NCI-H2107 treated with DMSO at 0.1 percent for 48 hours (cell line): ENCODE data around the gene ADK.
"Not testable (repeated sequence)": the region's sequence is repeated elsewhere in the genome, so short reads cannot be mapped to it uniquely, and the experiment has no call there.

ENCODE experiments used
- DNase-seq: peaks from one replicate; lab custom pipeline; 2025; ENCODE audit not compliant: unreplicated experiment; lab: John Stamatoyannopoulos, UW

The ADK gene

DNA sequence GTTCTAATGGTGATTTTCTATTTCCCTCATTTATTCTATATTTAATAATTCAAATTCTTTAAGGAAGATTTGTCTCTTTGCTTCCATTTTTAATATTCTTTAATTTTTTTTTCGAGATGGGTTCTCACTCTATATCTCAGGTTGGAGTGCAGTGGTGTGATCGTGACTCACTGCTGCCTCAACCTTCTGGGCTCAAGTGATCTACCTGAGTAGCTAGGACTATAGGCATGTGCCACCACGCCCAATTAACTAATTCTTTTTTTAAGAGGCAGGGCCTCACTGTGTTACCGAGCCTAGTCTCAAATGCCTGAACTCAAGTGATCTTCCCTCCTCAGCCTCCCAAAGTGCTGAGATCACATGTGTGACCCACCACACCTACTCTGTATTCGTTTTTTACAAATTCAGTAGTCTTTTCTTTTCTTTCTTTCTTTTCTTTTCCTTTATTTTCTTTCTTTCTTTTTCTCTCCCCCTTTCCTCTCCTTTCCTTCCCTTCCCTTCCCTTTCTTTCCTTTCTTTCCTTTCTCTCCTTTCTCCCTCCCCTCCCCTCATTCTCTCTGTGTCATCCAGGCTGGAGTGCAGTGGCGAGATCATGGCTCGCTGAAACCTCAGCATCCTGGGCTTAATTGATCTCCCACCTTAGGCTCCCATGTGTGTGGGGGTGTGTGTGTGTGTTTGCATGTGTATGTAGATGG lies 323.1 kb downstream of the ADK start:
- no peak for DNase-seq

DNA sequence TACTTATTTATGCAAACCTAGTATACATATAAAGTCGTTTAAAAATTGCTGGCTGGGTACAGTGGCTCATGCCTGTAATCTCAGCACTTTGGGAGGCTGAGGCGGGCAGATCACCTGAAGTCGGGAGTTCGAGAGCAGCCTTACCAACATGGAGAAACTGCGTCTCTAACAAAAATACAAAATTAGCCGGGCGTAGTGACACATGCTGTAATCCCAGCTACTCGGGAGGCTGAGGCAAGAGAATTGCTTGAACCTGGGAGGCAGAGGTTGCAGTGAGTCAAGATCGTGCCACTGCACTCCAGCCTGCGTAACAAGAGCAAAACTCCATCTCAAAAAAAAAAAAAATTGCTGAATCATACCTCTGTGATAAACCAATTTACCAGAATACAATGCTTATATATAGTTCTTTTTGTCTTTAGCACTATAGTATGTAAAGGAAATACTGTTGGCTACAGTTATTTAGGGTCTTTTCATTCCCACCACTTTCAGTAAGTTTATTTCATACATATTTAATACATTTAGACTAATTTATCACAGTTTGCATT lies 325.2 kb downstream of the ADK start:
- not testable (repeated sequence) for DNase-seq

DNA sequence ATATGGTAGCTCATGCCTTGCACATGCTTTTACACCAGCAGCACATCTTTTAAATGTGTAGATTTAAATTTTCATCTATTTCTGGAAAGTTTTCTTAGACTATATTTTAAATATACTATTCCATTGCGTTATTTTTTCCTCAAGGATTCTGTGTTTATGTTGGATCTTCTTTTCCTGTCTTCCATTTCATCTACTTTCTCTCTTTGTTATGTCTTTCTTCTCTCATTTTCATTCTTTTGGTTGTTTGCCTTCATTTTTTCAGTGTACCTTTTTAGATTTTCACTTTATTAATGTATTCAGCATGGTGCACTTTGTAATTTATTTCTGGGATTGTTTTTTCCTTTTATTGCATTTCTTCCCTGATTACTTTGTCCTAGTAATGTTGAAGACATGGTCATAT lies 329.8 kb downstream of the ADK start:
- DNase-seq: no peak

GRCh38 chr10:74483356-74483755 lies 332.3 kb downstream of the ADK start:
- no peak for DNase-seq

- no peak for DNase-seq
Measured at GRCh38 chr10:74485283-74485682, 334.3 kb downstream of the ADK start.

- DNase-seq: no peak
Measured at GRCh38 chr10:74486659-74487058, 335.6 kb downstream of the ADK start.

DNA sequence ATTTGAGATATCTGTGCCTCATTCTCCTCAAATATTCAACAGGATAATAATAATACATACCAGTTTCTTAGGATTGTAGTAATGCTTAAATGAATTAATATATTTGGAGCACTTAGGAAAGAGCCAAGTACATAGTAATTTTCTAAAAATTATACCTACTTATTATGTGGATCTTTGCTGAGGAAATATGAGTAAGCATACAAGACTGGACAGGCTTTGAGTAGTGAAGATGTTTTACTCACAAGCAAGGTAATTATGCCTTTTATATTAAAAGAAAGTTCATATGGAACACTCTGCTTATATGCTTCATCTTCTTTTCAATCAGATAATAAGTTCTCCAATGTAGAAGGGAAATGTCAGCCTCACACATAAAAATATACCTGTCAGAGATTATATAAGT lies 337.9 kb downstream of the ADK start:
- no peak for DNase-seq

- no peak for DNase-seq
Measured at GRCh38 chr10:74490551-74490950, 339.5 kb downstream of the ADK start.

DNA sequence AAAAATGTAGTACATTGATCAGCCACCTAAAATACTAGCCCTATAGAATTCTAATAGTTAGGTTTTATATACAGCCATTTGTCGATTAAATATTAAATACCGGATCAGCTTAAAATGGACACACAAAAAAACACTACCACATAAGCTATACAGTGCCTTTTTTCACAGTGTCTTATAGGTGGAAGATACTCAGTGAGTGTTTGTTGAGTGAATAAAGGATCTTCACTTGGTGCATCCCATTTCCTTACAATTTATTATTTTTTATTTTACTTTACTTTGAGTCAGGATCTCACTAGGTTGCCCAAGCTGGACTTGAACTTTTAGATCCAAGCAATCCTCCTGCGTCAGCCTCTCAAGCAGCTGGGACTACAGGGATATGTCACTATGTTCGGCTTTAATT lies 340.0 kb downstream of the ADK start:
- no peak for DNase-seq

- DNase-seq: not testable (repeated sequence)
Measured at GRCh38 chr10:74496276-74496675, 345.3 kb downstream of the ADK start.

DNA sequence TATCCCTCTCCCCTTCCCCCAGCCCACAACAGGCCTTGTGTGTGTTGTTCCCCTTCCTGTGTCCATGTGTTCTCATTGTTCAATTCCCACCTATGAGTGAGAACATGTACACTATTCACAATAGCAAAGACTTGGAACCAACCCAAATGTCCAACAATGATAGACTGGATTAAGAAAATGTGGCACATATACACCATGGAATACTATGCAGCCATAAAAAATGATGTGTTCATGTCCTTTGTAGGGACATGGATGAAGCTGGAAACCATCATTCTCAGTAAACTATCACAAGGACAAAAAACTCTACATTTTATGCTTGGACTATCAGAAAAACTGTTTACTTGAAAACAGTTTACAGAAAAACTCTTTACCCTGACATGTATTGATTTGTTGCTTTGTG lies 347.6 kb downstream of the ADK start:
- not testable (repeated sequence) for DNase-seq

DNA sequence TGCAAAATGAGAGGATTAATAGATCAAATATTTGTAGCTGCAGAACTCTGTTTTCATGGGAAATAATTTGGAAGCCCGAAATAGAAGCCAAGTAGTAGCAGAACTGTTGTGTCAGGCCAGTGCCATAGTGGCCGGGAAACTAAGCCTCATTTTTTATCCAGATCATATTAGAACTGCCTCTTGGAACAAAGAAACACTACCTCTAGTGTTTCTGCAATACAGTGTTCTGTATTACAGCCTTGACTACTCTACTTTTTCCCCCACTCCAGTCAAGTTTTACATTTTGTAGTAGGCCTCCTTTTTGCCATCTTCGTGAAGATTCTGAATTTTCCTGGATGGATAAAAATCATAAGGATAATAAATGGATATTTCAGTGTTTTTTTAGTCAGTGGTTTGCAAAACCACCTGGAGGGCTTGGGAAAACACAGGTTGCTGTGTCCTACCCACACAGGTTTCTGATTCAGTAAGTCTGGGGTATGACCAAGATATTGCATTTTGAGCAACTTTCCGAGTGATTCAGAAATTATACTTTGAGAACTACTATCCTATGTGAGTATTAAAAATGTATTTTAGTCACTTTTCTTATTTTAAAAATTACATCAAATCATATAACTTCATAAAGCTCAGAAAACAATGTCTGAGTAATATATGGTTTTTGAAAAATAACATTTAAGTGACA lies 349.1 kb downstream of the ADK start:
- DNase-seq: no peak

DNA sequence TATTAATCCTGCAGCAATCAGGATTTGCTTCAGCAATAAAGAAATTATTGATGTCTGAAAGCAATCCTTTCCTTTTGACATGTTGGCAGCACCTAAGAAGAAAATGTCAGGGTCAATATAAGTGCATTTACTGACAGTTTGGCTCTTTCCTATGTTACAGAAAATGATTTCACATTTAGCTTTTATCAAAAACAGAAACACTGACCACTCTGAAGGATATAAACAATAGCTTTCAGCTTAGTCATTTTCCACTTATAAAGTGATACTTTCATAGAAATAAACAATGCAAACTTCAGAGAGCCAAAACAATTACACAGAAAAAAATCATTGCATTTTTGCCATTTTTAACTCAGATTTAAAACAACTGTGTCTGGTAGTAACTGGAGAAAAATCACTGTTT lies 349.8 kb downstream of the ADK start:
- DNase-seq: no peak

DNA sequence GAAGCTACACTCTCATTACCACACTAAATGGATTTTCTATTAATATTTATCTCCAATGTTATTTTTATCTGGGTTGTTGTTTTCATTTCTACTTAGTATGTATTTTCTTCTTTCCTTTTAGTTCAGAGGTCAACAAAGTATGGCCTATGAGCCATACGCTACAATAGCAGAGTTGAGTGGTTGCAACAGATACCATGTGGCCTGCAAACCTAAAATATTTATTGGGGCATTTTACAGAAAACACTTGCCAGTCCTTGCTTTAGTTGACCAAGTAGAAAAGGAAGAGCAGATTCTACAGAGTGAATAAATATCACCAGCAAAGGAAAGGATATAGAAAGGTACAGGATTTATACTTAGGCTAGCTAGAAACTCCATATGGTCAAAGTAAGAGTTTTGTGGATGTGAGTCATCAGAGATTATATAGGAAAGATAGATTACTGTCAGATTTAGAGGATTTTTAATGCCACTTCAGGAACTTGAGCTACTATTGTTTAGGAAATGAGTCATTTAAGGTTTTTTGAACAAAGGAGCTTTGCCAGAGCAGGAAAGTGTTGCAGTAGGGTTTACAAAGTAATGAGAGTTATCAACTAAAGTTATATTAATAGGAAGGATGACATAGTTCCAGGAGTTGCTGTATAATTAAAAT lies 352.1 kb downstream of the ADK start:
- no peak for DNase-seq

- DNase-seq: no peak
Measured at GRCh38 chr10:74507951-74508350, 356.9 kb downstream of the ADK start.

GRCh38 chr10:74510594-74510993 lies 359.6 kb downstream of the ADK start:
- DNase-seq: no peak

GRCh38 chr10:74511051-74511450 lies 360.0 kb downstream of the ADK start:
- no peak for DNase-seq

- no peak for DNase-seq
Measured at GRCh38 chr10:74514322-74514721, 363.3 kb downstream of the ADK start.

DNA sequence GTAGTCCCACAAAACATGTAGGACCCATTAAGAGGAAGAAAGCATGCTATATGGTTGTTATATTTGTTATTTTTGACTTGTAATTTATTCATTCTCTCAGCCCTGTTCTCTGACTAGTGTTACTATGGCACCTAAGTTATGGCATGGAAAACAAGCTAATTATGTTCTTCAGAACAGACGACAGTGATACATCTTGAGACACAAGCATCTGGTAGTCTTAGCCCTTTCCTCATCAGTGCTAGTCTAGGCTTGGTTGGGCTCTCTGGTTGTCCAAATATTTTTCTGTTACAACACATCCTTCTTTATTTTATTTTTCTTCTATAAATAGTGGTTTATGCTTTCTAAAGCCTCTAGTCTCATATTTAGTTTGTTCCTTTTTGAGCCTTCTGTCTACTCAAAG lies 367.0 kb downstream of the ADK start:
- DNase-seq: no peak

DNA sequence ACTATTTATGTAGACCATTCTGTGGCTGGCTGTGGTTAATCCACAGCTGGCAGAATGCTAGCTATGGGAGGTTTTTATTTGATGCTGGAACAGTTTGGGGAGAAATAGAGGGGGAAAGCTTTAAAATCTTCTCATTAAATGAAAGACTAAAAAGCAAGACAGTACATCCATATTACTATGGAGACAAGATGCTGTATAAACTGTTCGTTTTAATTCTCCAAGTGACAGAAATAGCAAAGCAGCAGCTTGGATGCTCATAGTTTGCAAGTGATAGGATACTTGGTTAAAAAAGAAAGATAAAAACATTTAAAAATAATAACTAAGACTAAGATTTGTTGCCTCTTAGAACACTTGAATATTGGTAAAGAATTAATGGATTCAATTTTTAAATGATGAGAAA lies 370.5 kb downstream of the ADK start:
- no peak for DNase-seq

GRCh38 chr10:74523199-74523598 lies 372.2 kb downstream of the ADK start:
- DNase-seq: no peak

DNA sequence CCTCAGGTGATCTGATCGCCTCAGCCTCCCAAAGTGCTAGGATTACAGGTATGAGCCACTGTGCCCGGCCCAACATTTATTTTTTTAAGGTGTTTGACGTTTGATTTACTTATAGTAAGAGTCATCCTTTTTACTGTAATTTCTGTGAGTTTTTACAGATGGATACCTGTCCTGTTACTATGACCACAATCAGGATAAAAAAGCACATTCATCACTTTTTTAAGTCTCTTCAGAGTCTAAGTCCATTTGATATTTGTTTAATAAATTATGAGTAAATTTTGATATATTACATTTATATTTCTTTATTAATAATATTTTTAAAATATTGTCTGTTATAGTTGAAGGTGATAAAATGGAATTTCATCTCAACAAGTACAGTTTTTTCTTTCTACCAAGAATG lies 374.9 kb downstream of the ADK start:
- DNase-seq: no peak
